Measurements from ENCODE around the gene GLYAT.

Gene GLYAT

DNA sequence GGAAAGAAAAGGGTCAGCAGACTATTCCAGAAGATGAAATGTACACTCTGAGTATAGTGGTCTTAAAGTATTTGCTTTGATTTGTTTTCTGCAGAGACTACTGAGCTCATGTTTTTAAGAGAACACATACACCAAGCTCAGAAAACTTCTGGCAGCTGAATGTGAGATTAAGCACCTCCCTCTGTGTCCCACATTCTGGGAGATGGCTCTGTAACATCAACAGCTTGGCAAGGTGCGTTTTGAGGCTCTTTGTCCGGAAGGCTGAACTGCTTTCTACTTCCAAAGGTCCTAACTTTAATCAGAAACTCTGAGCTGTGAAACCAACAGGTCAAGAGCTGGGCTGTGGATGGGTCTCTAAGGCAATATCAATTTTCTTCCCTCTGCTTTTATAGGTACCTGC is 36.4 kb upstream of the GLYAT start:
- H4K20me1 ChIP-seq (ENCODE audit: control insufficient read depth, insufficient read depth, low read depth, low read length) = no peaks in the 10 kb centered on the region
- no peak overlapping the region for H3K27ac ChIP-seq (ENCODE audit: low read depth, low read length)
- no peaks in the 10 kb centered on the region for H3K9me3 ChIP-seq (ENCODE audit: control insufficient read depth, insufficient read depth, low read length)
- no peaks in the 10 kb centered on the region for H3K4me1 ChIP-seq (ENCODE audit: control insufficient read depth, low read length)
- H3K27me3 ChIP-seq (ENCODE audit: control insufficient read depth, low read length) = 0 out of 2 replicates have a peak, but pooled peaks cover 2% of the 10 kb centered on the region
- no peaks in the 10 kb centered on the region for H3K9me2 ChIP-seq (replicated peaks; ENCODE audit: control insufficient read depth, low read length)
- H3F3A ChIP-seq (ENCODE audit: control insufficient read depth, insufficient read depth) = no peaks in the 10 kb centered on the region
- H3K4me3 ChIP-seq (ENCODE audit: low read length) = no peak overlapping the region
- H3K4me2 ChIP-seq (ENCODE audit: low read length) = no peak overlapping the region
- no peaks in the 10 kb centered on the region for H3K79me2 ChIP-seq (ENCODE audit: control insufficient read depth, low read length)
- TF ChIP-seq, protein P1, sequence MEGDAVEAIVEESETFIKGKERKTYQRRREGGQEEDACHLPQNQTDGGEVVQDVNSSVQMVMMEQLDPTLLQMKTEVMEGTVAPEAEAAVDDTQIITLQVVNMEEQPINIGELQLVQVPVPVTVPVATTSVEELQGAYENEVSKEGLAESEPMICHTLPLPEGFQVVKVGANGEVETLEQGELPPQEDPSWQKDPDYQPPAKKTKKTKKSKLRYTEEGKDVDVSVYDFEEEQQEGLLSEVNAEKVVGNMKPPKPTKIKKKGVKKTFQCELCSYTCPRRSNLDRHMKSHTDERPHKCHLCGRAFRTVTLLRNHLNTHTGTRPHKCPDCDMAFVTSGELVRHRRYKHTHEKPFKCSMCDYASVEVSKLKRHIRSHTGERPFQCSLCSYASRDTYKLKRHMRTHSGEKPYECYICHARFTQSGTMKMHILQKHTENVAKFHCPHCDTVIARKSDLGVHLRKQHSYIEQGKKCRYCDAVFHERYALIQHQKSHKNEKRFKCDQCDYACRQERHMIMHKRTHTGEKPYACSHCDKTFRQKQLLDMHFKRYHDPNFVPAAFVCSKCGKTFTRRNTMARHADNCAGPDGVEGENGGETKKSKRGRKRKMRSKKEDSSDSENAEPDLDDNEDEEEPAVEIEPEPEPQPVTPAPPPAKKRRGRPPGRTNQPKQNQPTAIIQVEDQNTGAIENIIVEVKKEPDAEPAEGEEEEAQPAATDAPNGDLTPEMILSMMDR (IDR thresholded peaks at IDR 0.05; ENCODE audit: low read depth, low read length, poor library complexity, severe bottlenecking) = no peak
- TF ChIP-seq EZH2phosphoT487 (IDR thresholded peaks at IDR 0.05; ENCODE audit: borderline replicate concordance, low read length) = no peak
- H3K36me3 ChIP-seq (ENCODE audit: control insufficient read depth, low read length) = no peaks in the 10 kb centered on the region

DNA sequence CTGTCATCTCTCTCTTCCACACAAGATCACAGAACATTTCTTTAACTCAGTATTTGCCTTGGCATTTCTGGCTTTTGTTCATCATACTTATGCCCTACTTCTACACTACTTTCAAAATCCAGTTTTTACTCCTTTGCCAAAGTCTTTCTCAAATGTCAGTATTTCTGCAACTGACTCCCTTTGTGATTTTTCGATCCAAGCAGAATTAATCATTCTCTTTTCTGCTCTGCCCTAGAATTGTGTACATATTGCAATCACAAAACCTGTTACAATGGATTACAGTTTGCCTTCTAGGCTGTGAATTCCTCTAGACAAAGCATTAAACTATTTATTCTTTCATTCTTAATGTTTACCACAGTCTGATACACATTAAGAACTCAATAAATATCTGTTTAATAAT is 33.3 kb upstream of the GLYAT start:
- TF ChIP-seq, protein P1 (IDR thresholded peaks at IDR 0.05; ENCODE audit: low read depth, low read length, poor library complexity, severe bottlenecking) = no peak
- no peak for TF ChIP-seq EZH2phosphoT487 (IDR thresholded peaks at IDR 0.05; ENCODE audit: borderline replicate concordance, low read length)
- Histone ChIP-seq H3K27me3 (ENCODE audit: control insufficient read depth, low read length) (0 out of 2 replicates have a peak, but pooled peaks cover 2% of the 10 kb centered on the region), H4K20me1 (ENCODE audit: control insufficient read depth, insufficient read depth, low read depth, low read length) (no peaks in the 10 kb centered on the region), H3K36me3 (ENCODE audit: control insufficient read depth, low read length) (no peaks in the 10 kb centered on the region), H3K9me2 (replicated peaks; ENCODE audit: control insufficient read depth, low read length) (no peaks in the 10 kb centered on the region), H3K27ac (ENCODE audit: low read depth, low read length) (no peak overlapping the region), H3K4me3 (ENCODE audit: low read length) (no peak overlapping the region), H3K9me3 (ENCODE audit: control insufficient read depth, insufficient read depth, low read length) (no peaks in the 10 kb centered on the region), H3F3A (ENCODE audit: control insufficient read depth, insufficient read depth) (no peaks in the 10 kb centered on the region), H3K79me2 (ENCODE audit: control insufficient read depth, low read length) (no peaks in the 10 kb centered on the region), H3K4me2 (ENCODE audit: low read length) (no peak overlapping the region), H3K4me1 (ENCODE audit: control insufficient read depth, low read length) (no peaks in the 10 kb centered on the region)

DNA sequence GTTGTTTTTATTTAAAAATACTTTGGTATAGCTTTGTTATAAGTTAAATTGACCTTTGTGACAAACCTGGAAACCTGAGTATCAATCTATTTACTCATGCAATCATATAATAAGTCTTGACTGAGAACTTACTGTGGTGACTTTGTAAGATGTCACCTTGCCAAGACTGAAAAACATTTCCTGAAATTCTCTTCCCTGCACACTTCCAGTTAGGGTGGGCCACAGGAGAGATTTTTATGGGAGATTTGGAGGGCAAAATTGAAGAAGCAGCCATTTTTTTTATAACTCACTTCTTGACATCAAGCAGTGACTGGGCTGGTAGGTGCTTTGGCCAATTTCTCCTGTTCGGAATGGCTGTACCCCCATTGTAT is 31.4 kb upstream of the GLYAT start:
- Histone ChIP-seq H3K4me3 (ENCODE audit: low read length) (no peak overlapping the region), H3K27ac (ENCODE audit: low read depth, low read length) (no peak overlapping the region), H3K4me1 (ENCODE audit: control insufficient read depth, low read length) (no peaks in the 10 kb centered on the region), H3K36me3 (ENCODE audit: control insufficient read depth, low read length) (no peaks in the 10 kb centered on the region), H3K9me3 (ENCODE audit: control insufficient read depth, insufficient read depth, low read length) (no peaks in the 10 kb centered on the region), H3F3A (ENCODE audit: control insufficient read depth, insufficient read depth) (no peaks in the 10 kb centered on the region), H3K9me2 (replicated peaks; ENCODE audit: control insufficient read depth, low read length) (no peaks in the 10 kb centered on the region), H3K4me2 (ENCODE audit: low read length) (no peak overlapping the region), H3K27me3 (ENCODE audit: control insufficient read depth, low read length) (0 out of 2 replicates have a peak, but pooled peaks cover under 1% of the 10 kb centered on the region), H3K79me2 (ENCODE audit: control insufficient read depth, low read length) (no peaks in the 10 kb centered on the region), H4K20me1 (ENCODE audit: control insufficient read depth, insufficient read depth, low read depth, low read length) (no peaks in the 10 kb centered on the region)
- TF ChIP-seq EZH2phosphoT487 (IDR thresholded peaks at IDR 0.05; ENCODE audit: borderline replicate concordance, low read length) = no peak
- TF ChIP-seq, protein P1 (IDR thresholded peaks at IDR 0.05; ENCODE audit: low read depth, low read length, poor library complexity, severe bottlenecking) = no peak

All from DOHH2 (cell line).